Mesendoderm (in vitro differentiated cells): Measurements from ENCODE around the gene TMEM121B. TPM values are rescaled to one million over a fixed set of nuclear protein-coding genes. Genes with fewer than 3 reads are reported as not detected.

Experiments
- DNase-seq: peaks from one replicate; pipeline ENCODE4 v3.0.0; 2013
- H2AK5ac ChIP-seq: 2 replicates; pipeline ENCODE4 v1.6.1; 2013; ENCODE audit warnings: low read length, inconsistent platforms
- H2BK120ac ChIP-seq: 2 replicates; pipeline ENCODE4 v1.6.1; 2013; ENCODE audit warnings: low read depth, mild to moderate bottlenecking, low read length, moderate library complexity, mixed read lengths
- H2BK15ac ChIP-seq: replicated peaks from 2 replicates; pipeline ENCODE4 v1.6.1; 2013; ENCODE audit warnings: low read depth, mild to moderate bottlenecking, moderate library complexity
- H2BK5ac ChIP-seq: 2 replicates; pipeline ENCODE4 v1.6.1; 2013; ENCODE audit warnings: low read length, inconsistent platforms
- H3K18ac ChIP-seq: 2 replicates; pipeline ENCODE4 v1.6.1; 2013; ENCODE audit warnings: mild to moderate bottlenecking, low read length, mixed read lengths
- H3K23ac ChIP-seq: one replicate; pipeline ENCODE4 v1.6.1; 2013; ENCODE audit warnings: low read length
- H3K27ac ChIP-seq: 2 replicates; pipeline ENCODE4 v1.5.1; 2013; ENCODE audit warnings: low read depth, mild to moderate bottlenecking, inconsistent platforms, low read length, moderate library complexity
- H3K27me3 ChIP-seq: 2 replicates; pipeline ENCODE4 v1.6.1; 2013; ENCODE audit warnings: low read length, control low read depth, mild to moderate bottlenecking, inconsistent platforms; ENCODE audit not compliant: insufficient read depth, poor library complexity
- H3K36me3 ChIP-seq: 2 replicates; pipeline ENCODE4 v1.6.1; 2013; ENCODE audit warnings: low read length, inconsistent platforms; ENCODE audit not compliant: control insufficient read depth, insufficient read depth
- H3K4ac ChIP-seq: one replicate; pipeline ENCODE4 v1.6.1; 2013; ENCODE audit warnings: low read depth, mild to moderate bottlenecking, low read length, moderate library complexity
- H3K4me1 ChIP-seq: 2 replicates; pipeline ENCODE4 v1.6.1; 2013; ENCODE audit warnings: low read depth, low read length, inconsistent platforms; ENCODE audit not compliant: control insufficient read depth
- H3K4me2 ChIP-seq: 2 replicates; pipeline ENCODE4 v1.6.1; 2013; ENCODE audit warnings: low read length
- H3K4me3 ChIP-seq: 2 replicates; pipeline ENCODE4 v1.5.1; 2013; ENCODE audit warnings: mild to moderate bottlenecking, low read length
- H3K56ac ChIP-seq: one replicate; pipeline ENCODE4 v1.6.1; 2013; ENCODE audit warnings: low read length
- H3K79me1 ChIP-seq: 2 replicates; pipeline ENCODE4 v1.6.1; 2013; ENCODE audit warnings: low read length, inconsistent platforms
- H3K79me2 ChIP-seq: 2 replicates; pipeline ENCODE4 v1.6.1; 2013; ENCODE audit warnings: mild to moderate bottlenecking, low read length; ENCODE audit not compliant: control insufficient read depth, insufficient read depth
- H3K9ac ChIP-seq: 2 replicates; pipeline ENCODE4 v1.6.1; 2013; ENCODE audit warnings: low read length, inconsistent platforms
- H4K5ac ChIP-seq: one replicate; pipeline ENCODE4 v1.6.1; 2013; ENCODE audit warnings: low read length
- H4K8ac ChIP-seq: one replicate; pipeline ENCODE4 v1.6.1; 2013; ENCODE audit warnings: low read depth, mild to moderate bottlenecking, control low read depth, low read length, moderate library complexity
- WGBS: extraction: QIAGEN DNeasy Blood & Tissue Kit; methylation state at CpG from one replicate; pipeline ENCODE4 v1.1.7; 2013; ENCODE audit warnings: low lambda C conversion rate, missing lambda C conversion rate; ENCODE audit not compliant: insufficient coverage; ENCODE audit errors: extremely low coverage; 5-methylcytosine and 5-hydroxymethylcytosine counted together
- polyA plus RNA-seq, 2 experiments: library from polyadenylated mRNA; stranded (reverse); fragments of 200-250 nt; gene quantifications; one replicate each; pipeline ENCODE4 v1.2.3, GENCODE V29; 2013

TMEM121B gene
- polyA plus RNA-seq (2013, experiment 1 of 2) = 2.2 TPM
- polyA plus RNA-seq (2013, experiment 2 of 2) = 2.3 TPM

DNA sequence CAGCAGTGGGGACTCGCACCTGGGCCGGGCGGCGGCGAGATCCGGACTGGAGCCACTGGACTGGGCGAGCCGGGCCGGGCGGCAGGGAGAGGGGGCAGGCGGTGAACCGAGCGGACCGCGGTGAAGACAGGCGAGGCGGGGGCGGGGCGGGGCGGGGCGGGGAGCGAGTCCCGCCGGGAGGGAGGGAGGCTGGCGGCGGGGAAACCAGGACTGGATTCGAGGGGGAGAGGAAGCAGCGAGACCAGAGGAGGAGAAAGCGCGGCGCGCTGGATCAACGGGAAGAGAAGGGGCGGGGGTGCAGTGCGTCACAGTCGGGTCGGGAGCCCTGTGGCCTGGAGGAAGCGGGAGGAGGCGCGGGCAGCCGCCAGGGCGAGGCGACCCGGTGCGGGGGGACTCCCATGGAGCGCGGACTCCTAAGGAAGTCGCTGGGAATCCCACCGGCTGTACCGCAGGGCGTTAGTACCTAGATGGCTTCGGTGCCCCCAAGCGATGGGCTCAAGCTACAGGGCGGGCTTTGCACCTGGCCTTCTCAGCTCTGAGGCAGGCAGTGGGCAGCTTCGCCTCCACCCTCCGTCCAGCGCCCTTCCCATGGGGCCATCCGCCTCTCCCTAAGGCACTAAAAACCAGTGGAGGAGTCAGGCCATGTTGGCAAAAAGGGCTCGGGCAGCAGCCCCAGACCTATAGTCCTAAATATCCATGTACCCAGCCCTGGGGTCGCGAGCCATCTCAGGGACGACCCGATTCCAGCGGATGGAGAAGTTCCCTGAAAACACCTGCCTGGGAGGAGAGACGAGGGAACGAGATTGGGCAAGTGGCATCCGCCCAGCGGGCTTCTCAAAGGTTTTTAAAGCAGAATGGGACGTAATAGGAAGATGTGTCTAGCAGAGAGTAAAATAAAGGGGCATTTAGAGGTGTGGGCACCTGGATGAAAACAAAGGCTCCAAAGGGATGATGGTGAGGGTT lies at the start of gene TMEM121B:
TSS of gene TMEM121B (minus strand) at position 128 of the 963 bp plus-strand sequence. CDS start 233 bp downstream, outside the sequence.
- Histone ChIP-seq H3K4me3 (peak within 1 kb of the TSS; percentile 5), H3K18ac (no peak within 1 kb of the TSS), H3K79me1 (no peaks in the 10 kb centered on the region), H2BK15ac (no peak within 1 kb of the TSS), H3K4ac (no peak within 1 kb of the TSS), H2BK120ac (no peak within 1 kb of the TSS), H3K36me3 (no peaks in the 10 kb centered on the region), H4K5ac (no peak within 1 kb of the TSS), H3K9ac (peak within 1 kb of the TSS; percentile 59), H3K79me2 (no peaks in the 10 kb centered on the region), H4K8ac (no peak within 1 kb of the TSS), H3K27ac (no peak within 1 kb of the TSS), H3K23ac (no peak within 1 kb of the TSS), H3K4me2 (peak within 1 kb of the TSS; percentile 61), H2AK5ac (no peak within 1 kb of the TSS), H3K4me1 (peaks cover 14% of the 10 kb centered on the region), H2BK5ac (no peak within 1 kb of the TSS), H3K56ac (peak within 1 kb of the TSS; percentile 85), H3K27me3 (no peaks in the 10 kb centered on the region)
- DNase-seq = peak; percentile 95
- WGBS = no CpG with 5 or more reads among the region's 69 CpGs

DNA sequence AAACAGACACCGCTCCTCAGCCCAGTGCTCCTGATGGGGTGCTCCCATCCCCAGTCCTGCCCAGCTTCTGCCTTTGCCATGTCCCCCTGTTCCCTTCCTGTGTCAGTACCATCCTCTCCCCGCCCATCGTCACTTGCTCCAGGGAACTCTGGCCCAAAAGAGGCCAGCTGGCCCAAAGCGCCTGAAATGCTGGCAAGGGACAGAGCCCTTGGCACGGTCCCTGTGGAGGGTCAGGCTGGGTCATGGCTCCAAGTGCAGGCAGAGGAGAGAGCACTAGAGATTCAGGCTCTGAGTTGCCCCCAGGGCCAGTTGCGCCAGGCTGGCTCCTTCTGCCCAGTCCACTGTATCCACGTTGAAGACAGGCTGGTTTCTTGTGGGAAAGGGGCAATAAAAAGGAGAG lies 46.3 kb upstream of the TMEM121B start:
- Histone ChIP-seq H3K9ac (no peak overlapping the region), H3K4ac (no peak overlapping the region), H4K5ac (no peak overlapping the region), H3K36me3 (no peaks in the 10 kb centered on the region), H2BK5ac (no peak overlapping the region), H3K27ac (no peak overlapping the region), H3K18ac (no peak overlapping the region), H2BK15ac (no peak overlapping the region), H3K4me3 (no peak overlapping the region), H2BK120ac (no peak overlapping the region), H3K27me3 (no peaks in the 10 kb centered on the region), H2AK5ac (no peak overlapping the region), H3K23ac (no peak overlapping the region), H3K4me1 (no peaks in the 10 kb centered on the region), H4K8ac (no peak overlapping the region), H3K79me2 (no peaks in the 10 kb centered on the region), H3K4me2 (no peak overlapping the region), H3K56ac (no peak overlapping the region), H3K79me1 (no peaks in the 10 kb centered on the region)
- no peak for DNase-seq
- WGBS = no CpG with 5 or more reads among the region's 7 CpGs

DNA sequence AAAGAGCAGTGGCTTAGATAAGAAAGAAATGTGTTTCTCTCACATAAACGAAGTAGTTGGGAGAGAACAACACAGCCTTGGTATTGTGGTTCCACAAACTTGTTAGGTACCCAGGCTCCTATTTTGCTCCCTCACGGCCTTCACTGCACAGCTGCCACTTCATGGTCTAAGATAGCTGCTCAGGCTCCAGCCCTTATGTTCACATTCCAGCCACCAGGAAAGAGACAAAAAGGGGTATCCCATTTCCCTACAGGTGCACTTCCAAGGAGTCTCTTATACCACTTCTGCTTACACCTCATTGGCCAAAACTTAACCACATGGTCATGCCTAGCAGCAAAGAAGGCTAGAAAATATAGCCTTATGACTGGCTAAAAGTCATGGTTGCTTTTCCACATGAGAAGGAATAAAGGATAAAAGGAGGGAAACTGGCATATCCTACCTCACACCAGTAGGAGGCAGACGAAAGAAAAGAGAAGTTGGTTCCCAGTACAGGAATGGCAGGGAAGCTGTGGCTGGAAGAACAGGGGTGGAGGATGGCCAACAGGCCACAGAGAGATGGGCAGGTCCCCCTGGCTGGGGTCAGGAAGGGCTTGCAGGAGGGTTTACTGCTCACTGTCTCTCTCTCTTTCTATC lies 43.3 kb upstream of the TMEM121B start:
- Histone ChIP-seq H3K56ac (no peak overlapping the region), H3K23ac (no peak overlapping the region), H2BK120ac (no peak overlapping the region), H3K4me2 (no peak overlapping the region), H4K8ac (no peak overlapping the region), H3K36me3 (no peaks in the 10 kb centered on the region), H3K4me1 (peaks cover 4% of the 10 kb centered on the region), H4K5ac (no peak overlapping the region), H3K79me2 (no peaks in the 10 kb centered on the region), H3K4me3 (no peak overlapping the region), H3K18ac (no peak overlapping the region), H2BK5ac (no peak overlapping the region), H3K9ac (no peak overlapping the region), H3K4ac (no peak overlapping the region), H3K27me3 (no peaks in the 10 kb centered on the region), H3K27ac (no peak overlapping the region), H2BK15ac (no peak overlapping the region), H3K79me1 (no peaks in the 10 kb centered on the region), H2AK5ac (no peak overlapping the region)
- WGBS = no CpG with 5 or more reads among the region's 3 CpGs
- peak; percentile 70 for DNase-seq

DNA sequence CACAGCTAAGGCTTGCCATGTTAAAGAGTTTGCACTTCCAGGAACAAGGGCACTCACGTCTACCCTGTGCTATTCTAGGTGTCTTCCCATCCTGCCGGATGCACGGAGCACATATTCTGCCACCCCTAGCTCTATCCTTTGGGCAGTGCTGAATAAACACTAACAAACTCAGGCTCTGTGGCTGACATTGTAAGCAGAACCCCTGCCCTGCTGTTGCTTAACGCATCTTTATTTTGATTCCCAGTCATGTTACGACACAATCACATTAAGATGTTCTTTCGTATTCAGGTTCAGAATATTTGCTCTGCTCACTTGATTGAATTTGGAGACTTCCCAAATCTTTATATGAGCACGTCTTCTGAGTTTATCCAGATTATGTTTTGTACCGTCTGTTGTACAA lies 41.6 kb upstream of the TMEM121B start:
- H2BK120ac ChIP-seq = no peak overlapping the region
- WGBS = no CpG with 5 or more reads among the region's 8 CpGs
- no peak overlapping the region for H2BK15ac ChIP-seq
- no peak overlapping the region for H3K4ac ChIP-seq
- no peak overlapping the region for H4K8ac ChIP-seq
- no peak overlapping the region for H2AK5ac ChIP-seq
- H3K79me2 ChIP-seq = peaks cover under 1% of the 10 kb centered on the region
- H2BK5ac ChIP-seq = no peak overlapping the region
- H3K9ac ChIP-seq = no peak overlapping the region
- H3K4me2 ChIP-seq = no peak overlapping the region
- no peak overlapping the region for H3K4me3 ChIP-seq
- no peaks in the 10 kb centered on the region for H3K27me3 ChIP-seq
- no peak overlapping the region for H3K23ac ChIP-seq
- no peak overlapping the region for H3K56ac ChIP-seq
- DNase-seq = no peak
- peaks cover 4% of the 10 kb centered on the region for H3K4me1 ChIP-seq
- H4K5ac ChIP-seq = no peak overlapping the region
- H3K18ac ChIP-seq = no peak overlapping the region
- no peaks in the 10 kb centered on the region for H3K36me3 ChIP-seq
- peaks cover 2% of the 10 kb centered on the region for H3K79me1 ChIP-seq
- no peak overlapping the region for H3K27ac ChIP-seq

DNA sequence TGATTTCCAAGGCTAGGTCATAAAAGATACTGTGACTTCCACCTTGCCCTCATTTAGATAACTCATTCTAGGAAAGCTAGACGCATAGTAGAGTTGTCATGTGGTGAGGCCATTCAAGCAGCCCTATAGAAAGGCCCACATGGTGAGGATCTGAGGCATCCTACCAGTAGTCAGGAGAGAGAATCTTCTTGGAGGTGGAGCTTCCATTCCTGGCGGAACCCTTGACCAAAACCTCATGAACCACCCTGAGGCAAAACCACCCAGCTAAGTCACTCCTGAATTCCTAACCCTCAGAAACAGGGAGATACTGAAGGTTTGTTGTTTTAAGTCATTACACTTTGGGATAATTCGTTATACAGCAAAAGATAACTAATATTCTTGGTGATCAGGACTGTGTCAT lies 40.8 kb upstream of the TMEM121B start:
- H4K8ac ChIP-seq = no peak overlapping the region
- peaks cover 4% of the 10 kb centered on the region for H3K4me1 ChIP-seq
- DNase-seq = peak; percentile 17
- H3K4ac ChIP-seq = no peak overlapping the region
- peaks cover 4% of the 10 kb centered on the region for H3K79me2 ChIP-seq
- H4K5ac ChIP-seq = no peak overlapping the region
- H3K79me1 ChIP-seq = peaks cover 4% of the 10 kb centered on the region
- no peak overlapping the region for H3K9ac ChIP-seq
- no peak overlapping the region for H3K23ac ChIP-seq
- H3K56ac ChIP-seq = no peak overlapping the region
- H3K27me3 ChIP-seq = no peaks in the 10 kb centered on the region
- no CpG with 5 or more reads among the region's 3 CpGs for WGBS
- H2AK5ac ChIP-seq = no peak overlapping the region
- no peak overlapping the region for H2BK5ac ChIP-seq
- no peak overlapping the region for H3K18ac ChIP-seq
- no peak overlapping the region for H3K4me2 ChIP-seq
- H3K4me3 ChIP-seq = no peak overlapping the region
- no peak overlapping the region for H2BK15ac ChIP-seq
- H3K27ac ChIP-seq = no peak overlapping the region
- no peaks in the 10 kb centered on the region for H3K36me3 ChIP-seq
- no peak overlapping the region for H2BK120ac ChIP-seq
